G401 (cell line): ENCODE data around the gene FHOD3. TPM values are rescaled to one million over a fixed set of nuclear protein-coding genes. Genes with fewer than 3 reads are reported as not detected.
"Not testable (repeated sequence)": the region's sequence is repeated elsewhere in the genome, so short reads cannot be mapped to it uniquely, and the experiment has no call there.

Source experiments
- DNase-seq: peaks from one replicate; pipeline ENCODE4 v3.0.0-alpha.2; 2015; ENCODE audit warnings: low spot score
- in situ Hi-C: cut with HindIII; loops from 2 replicates; pipeline ENCODE4 v1.10.0; 2016; ENCODE audit warnings: low sequenced_read_pairs, mixed read lengths
- total RNA-seq: library from RNA; depleted of rRNA; stranded (reverse); fragments of >200 nt; shearing (Covaris generic); gene quantifications from 2 replicates; pipeline ENCODE4 v1.2.3, GENCODE V29; 2014

Gene FHOD3
- total RNA-seq, 1 experiment from 2014 or later: 0.03 TPM

DNA sequence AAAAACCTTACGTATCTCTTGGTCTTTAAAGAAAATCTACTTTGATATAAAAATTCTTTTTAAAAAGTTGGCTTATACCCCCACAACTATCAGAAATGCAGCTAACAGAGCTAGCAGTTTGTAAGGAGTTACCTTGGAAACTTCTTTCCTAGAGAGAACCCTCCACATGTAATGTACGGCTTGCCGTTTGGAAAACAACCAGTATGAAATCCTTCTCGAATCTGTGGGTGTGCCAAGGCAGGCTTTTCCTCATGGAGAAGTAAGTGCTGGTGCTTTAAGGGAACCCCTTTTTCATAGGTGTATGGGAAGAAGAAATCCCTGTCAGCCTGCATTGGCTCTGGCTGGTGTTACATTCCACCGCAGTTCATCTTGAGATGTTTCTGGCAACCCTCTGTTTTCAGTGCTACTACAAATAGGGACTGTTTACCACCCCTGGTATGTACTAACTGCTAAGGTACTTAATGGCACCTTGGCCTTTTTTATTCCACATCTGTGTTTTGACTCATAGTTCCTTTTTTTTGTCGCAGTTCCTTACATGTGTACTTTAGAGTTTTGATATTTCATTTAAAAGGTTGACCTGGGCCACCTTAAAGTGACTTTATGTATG is 248.4 kb downstream of the FHOD3 start:
- no peak for DNase-seq
- in situ Hi-C loops: no loop called here

- no peak for DNase-seq
- in situ Hi-C loops: no loop called here
These were observed 249.4 kb downstream of the FHOD3 start for GRCh38 chr18:36546876-36547275.

GRCh38 chr18:36547544-36547943 is 250.0 kb downstream of the FHOD3 start:
- DNase-seq: no peak
- in situ Hi-C loops: no loop called here

GRCh38 chr18:36551274-36551673 is 253.8 kb downstream of the FHOD3 start:
- DNase-seq, in situ Hi-C loops: not testable (repeated sequence)

DNA sequence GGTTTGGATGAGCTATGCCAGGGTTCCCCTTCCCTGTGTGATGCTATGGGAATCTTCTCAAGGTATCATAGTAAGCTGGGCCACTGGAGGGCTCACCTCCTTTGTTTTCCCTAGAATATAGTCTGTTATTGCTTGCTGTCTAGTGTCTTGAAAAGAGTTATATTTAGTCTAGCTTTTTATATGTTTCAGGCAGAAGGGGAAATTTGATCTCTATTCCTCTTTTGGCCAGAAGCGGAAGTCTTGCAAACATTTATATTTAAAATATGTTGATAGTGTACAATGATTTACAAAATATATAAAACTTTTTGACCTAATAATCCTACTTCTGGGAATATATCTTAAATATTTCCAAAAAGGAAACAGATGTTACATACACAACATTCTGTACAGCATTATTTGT is 260.7 kb downstream of the FHOD3 start:
- in situ Hi-C loops: no loop called here
- DNase-seq: no peak

- no peak for DNase-seq
- in situ Hi-C loops: no loop called here
These were observed 261.8 kb downstream of the FHOD3 start for GRCh38 chr18:36559149-36559857.

DNA sequence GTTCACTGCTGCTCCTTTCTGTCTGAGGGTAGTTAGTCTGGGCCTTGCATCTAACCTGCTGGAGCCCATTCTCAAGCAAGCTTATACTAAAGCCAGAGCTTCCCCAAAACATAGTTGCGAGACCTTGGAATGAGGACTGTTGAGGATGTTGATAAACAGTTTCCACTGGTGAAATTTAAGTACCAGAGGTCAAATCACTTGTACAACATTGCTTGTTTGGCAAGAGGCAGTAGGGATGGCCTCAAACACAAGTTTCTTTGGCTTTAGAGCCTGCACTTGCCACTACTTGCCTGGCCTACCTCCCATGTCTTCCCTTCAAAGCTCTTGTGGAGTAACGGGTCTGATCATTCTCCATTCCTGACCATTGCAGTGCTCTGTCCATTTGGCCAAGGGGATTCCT is 262.7 kb downstream of the FHOD3 start:
- in situ Hi-C loops: no loop called here
- no peak for DNase-seq

GRCh38 chr18:36561046-36561445 is 263.5 kb downstream of the FHOD3 start:
- in situ Hi-C loops: no loop called here
- DNase-seq: no peak

- in situ Hi-C loops: no loop called here
- peak; percentile 12 for DNase-seq
These were observed 267.3 kb downstream of the FHOD3 start for GRCh38 chr18:36564841-36565240.

DNA sequence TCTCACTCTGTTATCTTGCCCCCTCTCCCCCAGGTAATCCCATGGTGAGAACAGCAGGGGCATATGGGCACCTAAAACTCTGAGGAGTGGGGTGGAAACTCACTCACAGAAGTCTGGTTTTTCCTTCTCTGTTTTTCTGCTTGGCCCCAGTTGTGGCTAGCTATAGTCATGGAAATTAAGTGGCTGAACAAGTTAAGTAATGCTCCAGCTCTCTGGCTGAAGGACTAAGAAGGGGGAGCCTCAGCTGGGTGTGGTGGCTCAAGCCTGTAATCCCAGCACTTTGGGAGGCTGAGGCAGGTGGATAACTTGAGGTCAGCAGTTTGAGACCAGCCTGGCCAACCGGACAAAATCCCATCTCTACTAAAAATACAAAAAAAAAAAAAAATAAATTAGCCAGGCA is 270.3 kb downstream of the FHOD3 start:
- in situ Hi-C loops: no loop called here
- no peak for DNase-seq

DNA sequence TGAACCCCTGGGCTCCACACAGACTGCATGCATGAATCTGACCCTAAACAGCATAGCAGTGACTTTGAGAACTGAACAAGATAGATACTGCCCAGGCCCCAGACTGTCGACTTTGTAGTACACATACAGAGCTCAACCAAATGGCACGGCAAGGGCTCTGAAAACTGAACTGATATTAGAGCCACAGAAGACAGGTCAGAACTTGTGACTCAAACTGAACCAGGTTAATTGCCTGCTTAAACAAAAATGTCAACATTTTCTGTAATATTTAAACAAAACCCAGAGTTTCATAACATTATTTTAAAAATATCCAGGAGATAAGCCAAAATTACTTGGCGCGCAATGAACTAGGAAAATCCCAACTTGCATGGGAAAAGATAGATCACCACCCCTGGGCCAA is 271.0 kb downstream of the FHOD3 start:
- in situ Hi-C loops: no loop called here
- DNase-seq: no peak

DNA sequence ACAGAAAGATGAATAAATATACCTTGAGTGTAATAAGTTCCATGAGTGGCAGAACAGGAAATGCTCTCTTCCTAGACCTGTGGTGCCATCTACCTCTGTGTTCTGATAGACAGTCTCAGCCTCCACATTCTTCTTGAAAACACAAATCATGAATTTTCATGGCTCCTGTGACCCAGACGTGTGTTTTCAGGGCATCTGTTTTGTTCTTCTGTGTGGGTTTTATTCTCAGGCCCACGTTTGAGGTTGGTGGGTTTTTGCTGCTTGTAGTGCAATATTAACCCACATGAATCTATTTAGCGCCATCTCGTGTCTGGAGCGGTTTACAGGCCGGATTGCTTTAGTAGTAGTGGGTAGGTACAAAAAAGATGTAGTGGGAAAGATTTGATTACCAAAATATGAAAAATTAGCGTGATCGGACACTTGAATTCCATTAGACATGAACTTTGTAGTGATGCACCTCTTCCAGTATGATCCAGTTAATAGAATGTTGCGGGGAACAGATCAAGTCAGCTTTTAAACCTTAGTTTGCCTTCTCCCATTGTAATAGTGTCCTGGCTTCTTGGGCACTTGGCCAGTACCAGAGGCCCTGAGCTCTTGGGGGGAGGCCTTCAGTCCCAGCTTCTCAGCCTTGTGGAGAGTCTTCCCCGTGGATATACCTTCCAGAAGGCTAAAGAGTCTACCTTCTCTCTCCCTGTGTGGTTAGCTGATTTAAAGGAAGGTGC is 274.8 kb downstream of the FHOD3 start:
- DNase-seq: peak; percentile 36
- in situ Hi-C loops: no loop called here

DNA sequence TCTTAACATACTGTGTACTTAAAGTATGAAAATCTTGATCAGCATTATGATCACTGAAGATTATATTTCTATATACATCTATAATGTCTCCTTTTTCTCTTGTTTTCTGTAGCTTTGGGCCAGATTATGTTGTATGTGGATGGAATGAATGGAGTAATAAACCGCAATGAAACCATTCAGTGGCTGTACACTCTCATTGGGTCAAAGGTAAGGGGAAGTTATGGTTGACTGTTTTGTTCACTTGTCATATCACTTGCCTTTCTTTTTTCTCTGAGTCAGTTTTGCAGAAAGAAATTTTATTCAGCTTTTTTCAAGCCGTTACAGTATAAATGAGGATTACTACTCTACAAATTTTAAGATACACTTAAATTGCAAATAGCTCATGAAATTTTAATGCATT is 278.8 kb downstream of the FHOD3 start:
- in situ Hi-C loops: no loop called here
- DNase-seq: no peak

DNA sequence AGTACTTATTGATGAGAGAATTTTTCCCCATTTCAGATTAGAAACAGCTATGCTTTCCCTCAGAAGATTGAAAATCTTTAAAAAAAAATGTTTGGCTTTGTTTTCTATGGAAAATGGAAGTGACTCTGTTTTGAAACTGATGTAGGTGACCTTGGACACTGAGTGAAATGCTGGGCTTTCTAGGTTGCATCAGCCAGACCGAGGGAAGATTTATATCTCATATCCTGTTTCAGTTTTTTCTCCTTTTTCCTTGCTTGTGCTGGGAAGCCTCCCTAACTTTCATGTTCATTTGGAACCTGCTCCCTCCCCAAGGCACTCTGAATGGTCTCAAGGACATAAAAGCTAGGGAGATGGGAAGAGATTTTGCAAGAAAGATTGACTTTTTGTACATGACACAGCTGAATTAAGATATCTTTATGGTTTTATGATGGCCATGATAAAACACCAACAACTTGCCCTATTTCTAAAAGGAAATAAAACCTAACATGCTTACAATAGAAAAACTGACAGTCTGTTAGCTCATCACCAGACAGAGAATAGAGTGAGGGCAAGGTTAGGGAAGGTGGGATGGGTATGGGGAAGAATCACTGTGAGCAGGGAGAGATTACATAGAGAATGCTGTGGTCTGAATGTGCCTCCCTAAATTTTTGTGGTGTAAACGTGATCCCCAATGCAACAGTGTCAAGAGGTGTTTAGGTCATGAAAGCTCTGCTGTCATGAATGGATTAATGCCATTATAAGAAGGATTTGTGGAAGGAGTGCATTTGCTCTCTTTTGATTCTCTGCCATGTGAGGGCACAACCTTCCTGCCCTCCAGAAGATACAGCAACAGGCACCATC is 281.6 kb downstream of the FHOD3 start:
- in situ Hi-C loops: no loop called here

GRCh38 chr18:36580266-36580665 is 282.8 kb downstream of the FHOD3 start:
- peak; percentile 6 for DNase-seq
- in situ Hi-C loops: no loop called here

More for the DNA sequence above, 281.6 kb downstream of the FHOD3 start:
- no peak for DNase-seq

DNA sequence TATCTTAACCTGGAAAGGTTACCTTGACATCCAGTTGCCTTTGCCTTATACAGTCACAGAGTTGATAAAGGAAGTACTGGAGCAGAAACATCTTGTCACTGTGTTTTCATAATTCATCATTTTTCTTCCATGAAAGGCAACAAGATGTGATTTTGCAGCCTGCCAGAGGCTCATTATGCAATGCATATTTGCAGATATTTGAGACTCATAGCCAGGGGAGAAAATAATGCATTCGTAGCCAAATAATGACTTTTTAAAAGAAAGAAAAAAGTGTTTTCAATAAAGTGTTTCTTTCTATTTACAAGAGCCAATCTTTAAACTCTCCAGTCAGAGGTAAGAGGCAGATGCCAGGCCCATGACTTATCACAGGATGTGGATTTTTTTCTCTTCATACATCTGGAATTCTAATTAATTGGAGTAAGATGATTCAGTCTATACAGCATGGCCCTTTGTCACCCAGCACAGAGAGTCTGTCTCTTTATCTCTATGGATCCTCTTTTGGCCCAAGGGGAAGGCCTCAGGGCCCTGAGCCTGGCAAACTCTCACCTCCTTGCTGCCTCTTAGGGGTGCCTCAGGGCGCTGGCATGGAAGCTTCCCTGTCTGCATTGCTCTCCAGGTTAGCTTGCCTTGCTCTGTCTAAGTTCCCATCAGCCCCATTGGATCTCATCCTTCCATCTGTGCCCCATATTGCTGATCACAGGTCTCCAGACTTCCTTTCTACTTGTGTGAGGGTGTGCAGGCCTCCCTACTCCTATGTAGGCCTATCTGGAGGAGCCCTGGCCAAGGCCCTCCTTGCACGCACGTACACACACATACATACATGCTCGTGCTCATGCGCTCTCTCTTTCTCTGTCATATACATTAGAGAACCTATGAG is 283.6 kb downstream of the FHOD3 start:
- DNase-seq: no peak
- in situ Hi-C loops: no loop called here

DNA sequence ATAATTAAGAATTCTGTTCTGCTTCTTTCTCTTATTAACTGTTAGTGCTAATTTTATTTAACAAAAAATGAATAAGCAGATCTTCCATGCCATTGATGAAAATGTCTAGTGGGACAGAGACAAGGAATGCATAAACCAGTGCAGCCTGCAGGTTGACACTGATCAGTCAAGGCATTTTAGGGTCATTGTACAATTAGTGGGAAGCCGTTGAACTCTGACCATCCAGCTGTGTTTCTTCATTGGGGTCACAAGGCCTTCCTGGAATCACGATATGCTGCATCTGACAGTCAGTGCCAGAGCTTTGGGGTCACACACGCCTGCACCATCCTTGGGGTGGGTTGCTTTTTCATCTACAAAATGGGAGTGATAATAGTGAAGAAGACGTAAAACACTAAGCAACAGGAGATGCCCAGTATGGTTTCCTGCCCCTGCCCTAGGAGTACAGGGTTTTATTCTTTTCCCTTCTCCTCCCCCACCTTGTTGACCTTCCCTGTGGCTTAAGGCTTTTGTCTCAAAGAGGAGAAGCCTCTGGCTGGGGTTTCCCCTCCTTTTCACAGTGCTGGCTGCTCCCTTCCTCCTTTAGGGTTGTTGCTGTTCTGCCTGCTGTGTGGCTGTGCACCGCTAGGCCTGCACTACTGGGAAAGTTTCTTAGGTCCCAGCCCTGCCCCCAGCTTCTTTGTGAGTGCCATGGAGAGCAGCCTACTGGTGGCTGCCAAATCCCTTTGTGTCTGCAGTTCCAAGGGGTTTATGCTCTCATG is 285.7 kb downstream of the FHOD3 start:
- no peak for DNase-seq
- in situ Hi-C loops: no loop called here
